Skeletal muscle tissue (tissue), 4 donors: ENCODE results near the gene CD46. TPM values are rescaled to one million over a fixed set of nuclear protein-coding genes. Genes with fewer than 3 reads are reported as not detected.

ENCODE experiments used
- H3K27ac ChIP-seq: one replicate; pipeline ENCODE4 v1.7.0; 2013; ENCODE audit warnings: mild to moderate bottlenecking, low read depth, low read length, inconsistent platforms
- H3K27me3 ChIP-seq, 3 donors: one replicate each; pipeline ENCODE4 v1.7.0; 2013; ENCODE audit warnings: low read length in 3 of 3; ENCODE audit not compliant: control insufficient read depth in 3 of 3, insufficient read depth in 3 of 3
- H3K36me3 ChIP-seq, 3 donors: one replicate each; pipeline ENCODE4 v1.7.0; 2013; ENCODE audit warnings: low read length in 3 of 3; ENCODE audit not compliant: control insufficient read depth in 3 of 3, insufficient read depth in 3 of 3
- H3K4me1 ChIP-seq, 3 donors: one replicate each; pipeline ENCODE4 v1.7.0; 2013; ENCODE audit warnings: low read length in 3 of 3, mild to moderate bottlenecking in 3 of 3; ENCODE audit not compliant: control insufficient read depth in 3 of 3, insufficient read depth in 3 of 3
- H3K4me3 ChIP-seq, 3 donors: one replicate each; pipeline ENCODE4 v1.7.0; 2013; ENCODE audit warnings: low read length in 3 of 3
- H3K9ac ChIP-seq, 3 donors: one replicate each; pipeline ENCODE4 v1.7.0; 2013; ENCODE audit warnings: low read length in 3 of 3, mild to moderate bottlenecking in 3 of 3, moderate library complexity in 2 of 3, low read depth in 1 of 3
- H3K9me3 ChIP-seq, 3 donors: one replicate each; pipeline ENCODE4 v1.7.0; 2013; ENCODE audit warnings: low read length in 3 of 3; ENCODE audit not compliant: control insufficient read depth in 3 of 3
- total RNA-seq: library from RNA; depleted of rRNA; stranded (reverse); fragments of >200 nt; gene quantifications from one replicate; pipeline ENCODE4 v1.2.3, GENCODE V29; 2014
- donor health status: Osteomylitis.

The CD46 gene
- total RNA-seq, 1 donor from 2014 or later, result 53.8 TPM

- Histone ChIP-seq H3K4me1 (peaks cover 45 to 88% (median 77%) of the 10 kb centered on the region in 3 donors), H3K27me3 (no peaks in the 10 kb centered on the region), H3K9ac (no peak overlapping the region), H3K36me3 (peaks cover 0 to 3% (median 3%) of the 10 kb centered on the region in 3 donors), H3K27ac (no peak overlapping the region), H3K9me3 (no peaks in the 10 kb centered on the region), H3K4me3 (no peak overlapping the region)
Observed at GRCh38 chr1:207832796-207833195, 80.9 kb downstream of the CD46 start.

GRCh38 chr1:207833381-207833780, 81.5 kb downstream of the CD46 start:
- H3K27ac ChIP-seq, result no peak overlapping the region
- peaks cover 44 to 88% (median 77%) of the 10 kb centered on the region in 3 donors for H3K4me1 ChIP-seq

GRCh38 chr1:207833956-207834660, 82.3 kb downstream of the CD46 start:
- H3K9ac ChIP-seq, result no peak overlapping the region
- peaks cover 0 to 3% (median 3%) of the 10 kb centered on the region in 3 donors for H3K36me3 ChIP-seq
- no peak overlapping the region for H3K4me3 ChIP-seq
- no peak overlapping the region for H3K27ac ChIP-seq
- H3K9me3 ChIP-seq, result no peaks in the 10 kb centered on the region
- no peaks in the 10 kb centered on the region for H3K27me3 ChIP-seq
- peaks cover 45 to 89% (median 79%) of the 10 kb centered on the region in 3 donors for H3K4me1 ChIP-seq

More at GRCh38 chr1:207833381-207833780, 81.5 kb downstream of the CD46 start:
- Histone ChIP-seq H3K36me3 (peaks cover 0 to 3% (median 3%) of the 10 kb centered on the region in 3 donors), H3K9ac (no peak overlapping the region), H3K27me3 (no peaks in the 10 kb centered on the region), H3K4me3 (no peak overlapping the region), H3K9me3 (no peaks in the 10 kb centered on the region)

- Histone ChIP-seq H3K36me3 (peaks cover 0 to 3% (median 3%) of the 10 kb centered on the region in 3 donors), H3K9ac (no peak overlapping the region), H3K27ac (no peak overlapping the region), H3K4me1 (peaks cover 34 to 88% (median 80%) of the 10 kb centered on the region in 3 donors), H3K9me3 (no peaks in the 10 kb centered on the region), H3K4me3 (no peak overlapping the region), H3K27me3 (no peaks in the 10 kb centered on the region)
Observed at GRCh38 chr1:207835958-207836357, 84.1 kb downstream of the CD46 start.

DNA sequence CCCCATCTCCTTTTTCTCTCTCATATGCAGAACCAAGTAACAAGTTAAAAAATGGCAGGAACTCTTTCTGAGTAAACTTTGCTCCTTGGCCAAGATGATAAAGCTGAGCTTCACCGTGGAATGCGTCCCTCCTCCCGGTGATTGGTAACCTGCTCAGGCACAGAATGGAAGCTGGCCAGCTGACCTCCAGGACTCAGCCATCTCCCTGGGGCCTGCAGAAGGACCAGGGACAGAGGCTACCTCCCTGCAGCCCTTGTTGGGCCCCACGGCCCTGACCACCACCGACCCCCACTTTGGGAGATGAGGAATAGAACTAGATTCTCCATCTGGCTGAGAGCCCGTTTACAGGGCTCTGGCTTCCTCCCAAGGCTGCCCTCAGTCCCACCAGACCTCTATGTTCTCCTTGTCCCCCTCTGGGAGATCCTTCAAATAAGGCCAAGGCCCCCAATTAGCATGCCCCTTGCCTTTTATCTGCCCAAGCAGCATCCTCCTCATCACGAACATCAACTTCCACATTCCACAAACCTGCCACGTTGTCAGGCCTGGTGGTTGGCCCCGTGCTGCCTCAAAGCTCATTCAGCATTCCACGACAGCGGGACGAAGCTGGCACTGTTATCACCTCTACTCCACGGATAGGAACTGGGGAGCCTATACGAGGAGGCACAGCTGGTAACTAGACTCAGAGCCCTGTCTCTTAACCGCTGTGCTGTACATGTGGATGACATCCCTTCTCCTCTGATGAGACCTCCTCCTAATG, 84.9 kb downstream of the CD46 start:
- Histone ChIP-seq H3K27ac (no peak overlapping the region), H3K36me3 (peaks cover 0 to 5% (median 3%) of the 10 kb centered on the region in 3 donors), H3K9me3 (no peaks in the 10 kb centered on the region), H3K27me3 (no peaks in the 10 kb centered on the region), H3K4me1 (peaks cover 26 to 81% (median 74%) of the 10 kb centered on the region in 3 donors), H3K4me3 (no peak overlapping the region), H3K9ac (peak overlapping the region in 1 of 3 donors; percentile 40)

DNA sequence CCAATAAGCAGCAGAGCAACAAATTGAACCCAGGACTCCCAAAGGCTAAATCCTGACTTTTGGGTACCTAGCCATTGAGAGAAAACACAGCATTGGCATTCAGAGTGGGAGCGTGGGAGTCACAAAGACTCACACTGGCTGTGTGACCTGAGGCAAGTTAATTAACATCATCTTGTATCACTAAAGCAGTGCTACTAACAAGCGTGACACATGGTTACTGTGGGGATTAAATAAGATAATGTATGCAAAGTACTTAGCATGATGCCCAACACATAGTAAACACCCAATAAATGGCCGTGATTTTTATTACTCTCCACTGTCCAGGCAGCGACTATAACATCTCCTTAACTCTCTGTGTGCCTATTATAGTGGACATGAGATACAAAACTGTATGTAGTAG, 85.8 kb downstream of the CD46 start:
- H3K36me3 ChIP-seq, result peaks cover 0 to 5% (median 3%) of the 10 kb centered on the region in 3 donors
- H3K4me1 ChIP-seq, result peaks cover 21 to 81% (median 71%) of the 10 kb centered on the region in 3 donors
- no peaks in the 10 kb centered on the region for H3K9me3 ChIP-seq
- no peak overlapping the region for H3K4me3 ChIP-seq
- no peak overlapping the region for H3K9ac ChIP-seq
- H3K27ac ChIP-seq, result no peak overlapping the region
- no peaks in the 10 kb centered on the region for H3K27me3 ChIP-seq

DNA sequence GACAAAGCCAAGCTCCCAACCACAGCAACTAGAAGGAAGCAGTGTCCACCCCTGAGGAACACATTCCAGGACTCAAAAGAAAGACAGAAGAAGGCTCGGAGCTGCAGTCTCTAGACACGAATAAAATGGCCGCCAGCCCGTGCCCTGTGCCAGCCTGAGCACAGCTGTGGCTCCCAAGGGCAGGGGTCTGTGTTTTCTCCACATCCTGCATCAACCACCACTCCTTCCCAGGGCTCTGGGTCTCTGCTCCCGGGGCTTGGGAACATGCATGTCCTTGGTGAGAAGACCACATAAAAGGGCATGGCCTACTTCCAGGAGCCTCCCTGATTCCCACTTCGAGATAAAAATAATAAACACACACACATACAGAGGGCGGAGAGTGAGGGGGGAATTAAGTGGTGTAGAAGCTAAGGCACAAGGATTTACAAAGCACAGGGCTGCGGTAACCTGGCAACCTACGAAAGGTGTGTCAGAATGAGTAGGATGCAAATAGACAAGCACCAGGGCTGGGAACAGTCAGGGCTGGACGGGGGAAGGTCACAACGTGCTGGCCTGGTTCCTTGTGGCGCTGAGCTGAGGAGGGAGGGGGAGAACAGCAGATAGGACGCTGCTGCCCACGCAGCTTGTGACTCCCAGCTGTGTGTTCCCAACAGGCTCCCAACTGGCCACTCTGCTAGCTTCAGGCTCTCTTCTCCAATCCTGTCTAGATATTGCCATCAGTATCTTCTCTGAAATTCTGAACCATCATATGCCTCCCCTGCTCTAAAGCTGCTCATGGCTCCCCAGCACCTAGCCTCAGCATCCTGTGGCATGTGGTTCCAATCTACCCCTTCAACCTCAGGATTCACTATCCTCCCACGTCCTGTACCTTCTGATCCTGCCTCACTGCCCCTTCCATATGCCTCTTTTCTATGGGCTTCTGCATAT, 86.6 kb downstream of the CD46 start:
- Histone ChIP-seq H3K9ac (peak overlapping the region in 1 of 3 donors; percentile 40), H3K27me3 (no peaks in the 10 kb centered on the region), H3K36me3 (peaks cover 0 to 5% (median 3%) of the 10 kb centered on the region in 3 donors), H3K9me3 (no peaks in the 10 kb centered on the region), H3K4me3 (no peak overlapping the region), H3K4me1 (peaks cover 18 to 78% (median 73%) of the 10 kb centered on the region in 3 donors), H3K27ac (no peak overlapping the region)

GRCh38 chr1:207839083-207839413, 87.2 kb downstream of the CD46 start:
- no peaks in the 10 kb centered on the region for H3K27me3 ChIP-seq
- H3K4me1 ChIP-seq, result peaks cover 16 to 77% (median 73%) of the 10 kb centered on the region in 3 donors
- H3K9ac ChIP-seq, result peak overlapping the region in 1 of 3 donors; percentile 40
- no peak overlapping the region for H3K4me3 ChIP-seq
- H3K36me3 ChIP-seq, result peaks cover 0 to 5% (median 3%) of the 10 kb centered on the region in 3 donors
- H3K9me3 ChIP-seq, result no peaks in the 10 kb centered on the region
- no peak overlapping the region for H3K27ac ChIP-seq

GRCh38 chr1:207840380-207840779, 88.5 kb downstream of the CD46 start:
- no peaks in the 10 kb centered on the region for H3K9me3 ChIP-seq
- peaks cover 23 to 78% (median 72%) of the 10 kb centered on the region in 3 donors for H3K4me1 ChIP-seq
- H3K4me3 ChIP-seq, result no peak overlapping the region
- peaks cover 0 to 5% (median 3%) of the 10 kb centered on the region in 3 donors for H3K36me3 ChIP-seq
- no peak overlapping the region for H3K27ac ChIP-seq
- no peaks in the 10 kb centered on the region for H3K27me3 ChIP-seq
- H3K9ac ChIP-seq, result peak overlapping the region in 1 of 3 donors; percentile 47
